T-helper 9 cell (primary cell): Measurements from ENCODE around the gene SMIM9.

Source experiments
- DNase-seq: peaks from one replicate; pipeline ENCODE4 v3.0.0-alpha.2; 2020

SMIM9 gene

GRCh38 chrX:154815274-154815818 is 19.1 kb downstream of the SMIM9 start:
- no peak for DNase-seq

- no peak for DNase-seq
Measured at GRCh38 chrX:154813801-154814200, 20.7 kb downstream of the SMIM9 start.

- no peak for DNase-seq
Measured at GRCh38 chrX:154812341-154813101, 21.9 kb downstream of the SMIM9 start.

GRCh38 chrX:154809939-154810665 is 24.4 kb downstream of the SMIM9 start:
- no peak for DNase-seq

GRCh38 chrX:154806837-154807501 is 27.5 kb downstream of the SMIM9 start:
- no peak for DNase-seq

GRCh38 chrX:154805696-154806091 is 28.8 kb downstream of the SMIM9 start:
- no peak for DNase-seq

- DNase-seq: peak; percentile 66
Measured at GRCh38 chrX:154804957-154805695, 29.3 kb downstream of the SMIM9 start, which contains the start of gene MPP1. Gene MPP1, minus strand, starts transcription at chrX:154805485. Its CDS starts 112 bp downstream, at chrX:154805373.

- DNase-seq: no peak
Measured at GRCh38 chrX:154804261-154804956, 30.1 kb downstream of the SMIM9 start.

- no peak for DNase-seq
Measured at GRCh38 chrX:154802947-154803346, 31.5 kb downstream of the SMIM9 start.

GRCh38 chrX:154800478-154801210 is 33.8 kb downstream of the SMIM9 start:
- no peak for DNase-seq

- DNase-seq: no peak
Measured at GRCh38 chrX:154799556-154800348, 34.7 kb downstream of the SMIM9 start.

- no peak for DNase-seq
Measured at GRCh38 chrX:154797006-154797405, 37.5 kb downstream of the SMIM9 start.

GRCh38 chrX:154795016-154795415 is 39.4 kb downstream of the SMIM9 start:
- no peak for DNase-seq

- no peak for DNase-seq
Measured at GRCh38 chrX:154793084-154793795, 41.2 kb downstream of the SMIM9 start.

- no peak for DNase-seq
Measured at GRCh38 chrX:154791939-154792338, 42.5 kb downstream of the SMIM9 start.

GRCh38 chrX:154791467-154791866 is 43.0 kb downstream of the SMIM9 start:
- DNase-seq: no peak

GRCh38 chrX:154785716-154786115 is 48.7 kb downstream of the SMIM9 start:
- no peak for DNase-seq

GRCh38 chrX:154784149-154784995 is 50.1 kb downstream of the SMIM9 start:
- DNase-seq: no peak

- DNase-seq: no peak
Measured at GRCh38 chrX:154780968-154781367, 53.5 kb downstream of the SMIM9 start.
